HepG2 (cell line): ENCODE measurements around the gene ZMYM4. TPM values are rescaled to one million over a fixed set of nuclear protein-coding genes. Genes with fewer than 3 reads are reported as not detected.

Experiments used
- AGO2 ChIP-seq: fragments of 200-400 bp; formaldehyde crosslinking; optimal IDR thresholded peaks from 2 replicates; pipeline ENCODE3; 2017; ENCODE audit warnings: mild to moderate bottlenecking, low read depth, low read length, moderate library complexity
- ARID5B ChIP-seq: IDR thresholded peaks from 2 replicates; pipeline ENCODE4 v1.4.0; 2020; ENCODE audit warnings: mild to moderate bottlenecking, missing genetic modification reagents
- CBX5 ChIP-seq: sonication (generic); formaldehyde crosslinking; IDR thresholded peaks from 2 replicates; pipeline ENCODE4 v1.4.0; 2020; ENCODE audit warnings: missing genetic modification reagents, borderline replicate concordance
- GMEB1 ChIP-seq: sonication (generic); formaldehyde crosslinking; IDR thresholded peaks from 2 replicates; pipeline ENCODE4 v1.5.1; 2020; ENCODE audit warnings: missing genetic modification reagents, mild to moderate bottlenecking, borderline replicate concordance
- KDM2A ChIP-seq: sonication (generic); formaldehyde crosslinking; IDR thresholded peaks from 2 replicates; pipeline ENCODE4 v1.4.0; 2020; ENCODE audit warnings: low read depth, missing genetic modification reagents, borderline replicate concordance
- MTA1 ChIP-seq: sonication (generic); formaldehyde crosslinking; IDR thresholded peaks from 2 replicates; pipeline ENCODE4 v1.4.0; 2020; ENCODE audit warnings: missing genetic modification reagents, mild to moderate bottlenecking, borderline replicate concordance
- NFYB ChIP-seq: sonication (generic); formaldehyde crosslinking; IDR thresholded peaks from 2 replicates; pipeline ENCODE4 v1.4.0; 2020; ENCODE audit warnings: missing genetic modification reagents
- PCBP1 ChIP-seq: fragments of 200-400 bp; formaldehyde crosslinking; IDR thresholded peaks from 2 replicates; pipeline ENCODE4 v1.6.1; 2017; ENCODE audit warnings: mild to moderate bottlenecking, low read depth, low read length, borderline replicate concordance
- RARG ChIP-seq: sonication (generic); formaldehyde crosslinking; IDR thresholded peaks from 2 replicates; pipeline ENCODE4 v1.4.0; 2020; ENCODE audit warnings: low read depth, mild to moderate bottlenecking, missing genetic modification reagents
- RXRA ChIP-seq: sonication (generic); formaldehyde crosslinking; IDR thresholded peaks from 2 replicates; pipeline ENCODE4 v1.5.1; 2020; ENCODE audit warnings: missing genetic modification reagents
- TBX2 ChIP-seq: sonication (generic); formaldehyde crosslinking; IDR thresholded peaks from 2 replicates; pipeline ENCODE4 v1.5.0; 2020; ENCODE audit warnings: missing genetic modification reagents, mild to moderate bottlenecking, borderline replicate concordance
- WIZ ChIP-seq: sonication (generic); formaldehyde crosslinking; IDR thresholded peaks from 2 replicates; pipeline ENCODE4 v1.5.1; 2020; ENCODE audit warnings: mild to moderate bottlenecking, missing genetic modification reagents
- ZC3H4 ChIP-seq: sonication (generic); formaldehyde crosslinking; IDR thresholded peaks from 2 replicates; pipeline ENCODE4 v1.4.0; 2020; ENCODE audit warnings: missing genetic modification reagents, borderline replicate concordance
- ZFYVE20 ChIP-seq: sonication (generic); formaldehyde crosslinking; IDR thresholded peaks from 2 replicates; pipeline ENCODE4 v1.8.0; 2023; ENCODE audit warnings: low read depth, mild to moderate bottlenecking, moderate library complexity, missing genetic modification reagents, borderline replicate concordance
- ZNF143 ChIP-seq: sonication (generic); formaldehyde crosslinking; IDR thresholded peaks from 2 replicates; pipeline ENCODE4 v1.4.0; 2020; ENCODE audit warnings: missing genetic modification reagents
- ZNF224 ChIP-seq: sonication (generic); formaldehyde crosslinking; IDR thresholded peaks from 2 replicates; pipeline ENCODE4 v1.5.0; 2020; ENCODE audit warnings: mild to moderate bottlenecking, missing genetic modification reagents
- ZNF563 ChIP-seq: sonication (generic); formaldehyde crosslinking; IDR thresholded peaks from 2 replicates; pipeline ENCODE4 v1.8.0; 2022; ENCODE audit warnings: mild to moderate bottlenecking, moderate library complexity, missing genetic modification reagents
- ZNF713 ChIP-seq: sonication (generic); formaldehyde crosslinking; IDR thresholded peaks from 2 replicates; pipeline ENCODE4 v1.4.0; 2020; ENCODE audit warnings: mild to moderate bottlenecking, missing genetic modification reagents
- polyA plus RNA-seq, 8 experiments: library from polyadenylated mRNA; depleted of rRNA in 3 of 8; stranded (reverse) in 7 of 8; unstranded in 1 of 8; fragments of >200 nt; fragmentation: Illumina TruSeq in 4 of 8; extraction: Trizol in 4 of 8; gene quantifications; 2 replicates each; pipeline versions ENCODE4 v1.2.1 to v1.2.3, GENCODE V29; 2011 to 2016; ENCODE audit warnings: low read depth in 4 of 8, missing spikeins in 1 of 8, mixed read lengths in 1 of 8; ENCODE audit not compliant: insufficient read depth in 1 of 8
- total RNA-seq, 5 experiments: library from RNA; depleted of rRNA; stranded (reverse); fragments of >200 nt; fragmentation: Illumina TruSeq; extraction: Trizol; gene quantifications; 2 replicates each; pipeline ENCODE4 v1.2.3, GENCODE V29; 2016; ENCODE audit warnings: low read depth in 1 of 5
- TF ChIP-seq, protein P1 (sequence below): sonication (generic); formaldehyde crosslinking; IDR thresholded peaks from 2 replicates; pipeline ENCODE4 v1.4.0; 2020; ENCODE audit warnings: missing genetic modification reagents

The ZMYM4 gene
- total and polyA plus RNA-seq, 2 of the 13 experiments (the other 11 are each of a cell fraction or from before 2014, with no cell fraction given) = 13.9 to 37.6 TPM

- TF ChIP-seq ZFYVE20 (CRISPR knock-in tag) (0 out of 2 replicates have a peak, but pooled peaks have one; percentile 44), KDM2A (peak; percentile 58; the same call in 1 of the 2 replicates), PCBP1 (0 out of 2 replicates have a peak, but pooled peaks have one; percentile 43), ZNF224 (CRISPR knock-in tag) (no peak), TBX2 (CRISPR knock-in tag) (peak; percentile 48; the same call in 1 of the 2 replicates), CBX5 (CRISPR knock-in tag) (peak; percentile 29; the same call in 1 of the 2 replicates), ZNF143 (peak; percentile 80), WIZ (CRISPR knock-in tag) (0 out of 2 replicates have a peak, but pooled peaks have one; percentile 36), RARG (CRISPR knock-in tag) (no peak), MTA1 (CRISPR knock-in tag) (peak; percentile 40; the same call in 1 of the 2 replicates), AGO2 (peak; percentile 49), ZC3H4 (CRISPR knock-in tag) (no peak), ARID5B (CRISPR knock-in tag) (0 out of 2 replicates have a peak, but pooled peaks have one; percentile 19), GMEB1 (peak; percentile 59; the same call in 1 of the 2 replicates), ZNF713 (CRISPR knock-in tag) (no peak), NFYB (CRISPR knock-in tag) (peak; percentile 27), ZNF563 (no peak; the same call in 1 of the 2 replicates), RXRA (CRISPR knock-in tag) (0 out of 2 replicates have a peak, but pooled peaks have one; percentile 30)
- TF ChIP-seq, protein P1, sequence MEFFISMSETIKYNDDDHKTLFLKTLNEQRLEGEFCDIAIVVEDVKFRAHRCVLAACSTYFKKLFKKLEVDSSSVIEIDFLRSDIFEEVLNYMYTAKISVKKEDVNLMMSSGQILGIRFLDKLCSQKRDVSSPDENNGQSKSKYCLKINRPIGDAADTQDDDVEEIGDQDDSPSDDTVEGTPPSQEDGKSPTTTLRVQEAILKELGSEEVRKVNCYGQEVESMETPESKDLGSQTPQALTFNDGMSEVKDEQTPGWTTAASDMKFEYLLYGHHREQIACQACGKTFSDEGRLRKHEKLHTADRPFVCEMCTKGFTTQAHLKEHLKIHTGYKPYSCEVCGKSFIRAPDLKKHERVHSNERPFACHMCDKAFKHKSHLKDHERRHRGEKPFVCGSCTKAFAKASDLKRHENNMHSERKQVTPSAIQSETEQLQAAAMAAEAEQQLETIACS (CRISPR knock-in tag) = no peak
- TF ChIP-seq, all 625 proteins: peak for 137
Measured at GRCh38 chr1:35268282-35269200, at the start of gene ZMYM4 (continued).
